HL-60 (cell line): ENCODE results near the gene FXN.
A peak's percentile ranks its signal among the peaks of the same experiment; 100 is the strongest.

ENCODE experiments used
- DNase-seq, 2 experiments: peaks; one replicate each; pipeline ENCODE4 v3.0.0-alpha.2; 2010 to 2020; ENCODE audit warnings: low read depth in 1 of 2, low spot score in 1 of 2
- H3K27ac ChIP-seq: fragments of 250-450 bp; sonication (Bioruptor Pico); replicated peaks from 2 replicates; pipeline ENCODE4 v1.5.1; 2020; ENCODE audit warnings: mild to moderate bottlenecking, moderate library complexity
- H3K27me3 ChIP-seq: fragments of 250-450 bp; sonication (Bioruptor Pico); 2 replicates; pipeline ENCODE4 v1.5.1; 2021; ENCODE audit warnings: mild to moderate bottlenecking, moderate library complexity; ENCODE audit not compliant: insufficient read depth, poor library complexity, severe bottlenecking
- H3K4me3 ChIP-seq: replicated peaks from 2 replicates; pipeline ENCODE4 v1.5.1; 2011; ENCODE audit warnings: mild to moderate bottlenecking, control low read depth, low read length; ENCODE audit not compliant: insufficient read depth
- CTCF ChIP-seq: IDR thresholded peaks from one replicate; pipeline ENCODE4 v1.5.1; 2011; ENCODE audit warnings: low read length, control low read depth, inconsistent platforms; ENCODE audit not compliant: insufficient read depth
- GABPA ChIP-seq: IDR thresholded peaks from 2 replicates; pipeline ENCODE4 v1.6.1; 2012; ENCODE audit warnings: low read depth
- POLR2AphosphoS5 ChIP-seq: IDR thresholded peaks from 2 replicates; pipeline ENCODE4 v1.6.1; 2012; ENCODE audit warnings: low read depth
- REST ChIP-seq: IDR thresholded peaks from 2 replicates; pipeline ENCODE4 v1.6.1; 2012; ENCODE audit warnings: low read depth; ENCODE audit not compliant: insufficient replicate concordance
- SPI1 ChIP-seq: IDR thresholded peaks from 2 replicates; pipeline ENCODE4 v1.6.1; 2012; ENCODE audit warnings: low read depth, mild to moderate bottlenecking, borderline replicate concordance

Gene FXN

GRCh38 chr9:69020301-69021145 lies 15.0 kb upstream of the FXN start:
- H3K27me3 ChIP-seq, result no peaks in the 10 kb centered on the region
- TF ChIP-seq REST (no peak), CTCF (no peak), GABPA (no peak), POLR2AphosphoS5 (no peak), SPI1 (no peak)
- no peak for DNase-seq
- no peak overlapping the region for H3K4me3 ChIP-seq
- H3K27ac ChIP-seq, result no peak overlapping the region

- DNase-seq, result no peak
- no peak for TF ChIP-seq SPI1
- no peak for TF ChIP-seq REST
- Histone ChIP-seq H3K27me3 (no peaks in the 10 kb centered on the region), H3K27ac (no peak overlapping the region), H3K4me3 (no peak overlapping the region)
These were observed 11.9 kb upstream of the FXN start for GRCh38 chr9:69023650-69024049.

GRCh38 chr9:69027355-69028097 lies 8.0 kb upstream of the FXN start:
- H3K4me3 ChIP-seq, result no peak overlapping the region
- no peaks in the 10 kb centered on the region for H3K27me3 ChIP-seq
- TF ChIP-seq POLR2AphosphoS5, result no peak
- peak; percentile 87 for TF ChIP-seq CTCF
- H3K27ac ChIP-seq, result no peak overlapping the region
- DNase-seq, result peak; percentile 37 to 54

GRCh38 chr9:69028754-69029153 lies 6.8 kb upstream of the FXN start:
- peak in 1 of 2 experiments; percentile 35 for DNase-seq
- Histone ChIP-seq H3K27me3 (no peaks in the 10 kb centered on the region), H3K27ac (no peak overlapping the region), H3K4me3 (no peak overlapping the region)
- TF ChIP-seq CTCF, result no peak
- no peak for TF ChIP-seq POLR2AphosphoS5
- TF ChIP-seq REST, result no peak
- no peak for TF ChIP-seq SPI1
- TF ChIP-seq GABPA, result no peak
